Measurements from ENCODE around the gene IMMP2L.

IMMP2L gene

GRCh38 chr7:110646804-110647203 is 915.5 kb downstream of the IMMP2L start:
- no peak for DNase-seq (ENCODE audit: extremely low spot score)
- no peak for TF ChIP-seq ARNT (IDR thresholded peaks at IDR 0.05)
- TF ChIP-seq L3MBTL2 (conservative IDR thresholded peaks at IDR 0.05): no peak
- TF ChIP-seq HDGF (IDR thresholded peaks at IDR 0.05; ENCODE audit: borderline replicate concordance): no peak
- TF ChIP-seq TARDBP (IDR thresholded peaks at IDR 0.05): no peak
- TF ChIP-seq FOXA1 (IDR thresholded peaks at IDR 0.05): no peak
- no peak for TF ChIP-seq FOXM1 (IDR thresholded peaks at IDR 0.05; ENCODE audit: borderline replicate concordance)
- no peak for TF ChIP-seq ELF4 (IDR thresholded peaks at IDR 0.05)
- POLR2A ChIA-PET: no interaction called here
- CTCF ChIA-PET: no interaction called here

DNA sequence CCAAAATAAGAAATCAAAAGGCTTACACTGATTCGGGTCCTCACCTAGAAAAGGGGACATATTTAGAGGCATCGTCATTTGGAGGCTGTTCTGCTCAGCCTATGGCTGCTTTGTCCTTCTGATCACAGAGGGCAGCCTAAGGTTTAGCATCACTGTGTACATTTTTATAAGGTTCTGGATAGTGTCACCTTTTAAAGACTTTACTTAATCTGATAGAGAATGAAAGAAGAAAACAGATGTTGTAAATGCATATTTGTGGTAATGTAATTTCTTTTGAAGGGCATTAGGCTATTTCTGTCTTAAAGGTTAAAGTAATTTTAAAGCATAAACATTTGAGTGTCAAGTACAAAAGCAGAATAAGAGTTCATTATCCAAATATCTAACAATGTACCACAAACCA is 916.7 kb downstream of the IMMP2L start:
- no peak for TF ChIP-seq ARNT (IDR thresholded peaks at IDR 0.05)
- no peak for TF ChIP-seq FOXA1 (IDR thresholded peaks at IDR 0.05)
- TF ChIP-seq NFRKB (IDR thresholded peaks at IDR 0.05): no peak
- no peak for TF ChIP-seq SP1 (IDR thresholded peaks at IDR 0.05)
- TF ChIP-seq TARDBP (IDR thresholded peaks at IDR 0.05): no peak
- TF ChIP-seq HDGF (IDR thresholded peaks at IDR 0.05; ENCODE audit: borderline replicate concordance): no peak
- no peak for TF ChIP-seq FOXK2 (IDR thresholded peaks at IDR 0.05)
- TF ChIP-seq FOXM1 (IDR thresholded peaks at IDR 0.05; ENCODE audit: borderline replicate concordance): no peak
- TF ChIP-seq ZNF384 (IDR thresholded peaks at IDR 0.05): no peak
- DNase-seq (ENCODE audit: extremely low spot score): no peak
- POLR2A ChIA-PET: no interaction called here
- CTCF ChIA-PET: no interaction called here

DNA sequence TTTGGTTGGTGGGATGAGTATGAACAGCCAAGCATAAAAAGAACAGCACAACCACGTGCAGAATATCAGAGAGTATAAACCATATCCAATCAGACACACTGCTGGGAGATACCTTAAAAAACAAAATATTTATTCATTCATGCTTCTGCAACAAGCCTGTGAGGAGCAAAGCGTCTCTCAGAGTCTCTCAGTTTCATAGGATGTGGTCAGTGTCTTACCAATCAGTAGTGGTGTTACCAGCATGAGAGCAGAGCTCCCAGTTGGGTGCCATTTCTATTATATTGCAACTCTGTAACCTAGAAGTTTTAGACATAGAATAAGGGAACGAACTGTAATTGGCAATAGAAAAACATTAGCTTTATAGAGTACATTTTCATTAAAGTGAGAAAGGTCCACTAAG is 917.2 kb downstream of the IMMP2L start:
- POLR2A ChIA-PET: no interaction called here
- no peak for DNase-seq (ENCODE audit: extremely low spot score)
- CTCF ChIA-PET: no interaction called here
- TF ChIP-seq ZNF384 (IDR thresholded peaks at IDR 0.05): no peak
- TF ChIP-seq BHLHE40 (IDR thresholded peaks at IDR 0.05; ENCODE audit: borderline replicate concordance): no peak
- no peak for TF ChIP-seq ARNT (IDR thresholded peaks at IDR 0.05)
- no peak for TF ChIP-seq FOXA1 (IDR thresholded peaks at IDR 0.05)

- TF ChIP-seq TARDBP (IDR thresholded peaks at IDR 0.05) (no peak), ZNF384 (IDR thresholded peaks at IDR 0.05) (no peak), FOXK2 (IDR thresholded peaks at IDR 0.05) (no peak), SUZ12 (IDR thresholded peaks at IDR 0.05) (no peak), CTBP1 (IDR thresholded peaks at IDR 0.05; ENCODE audit: borderline replicate concordance) (no peak), BHLHE40 (IDR thresholded peaks at IDR 0.05; ENCODE audit: borderline replicate concordance) (no peak), SP1 (IDR thresholded peaks at IDR 0.05) (no peak)
- DNase-seq (ENCODE audit: extremely low spot score): no peak
- ChIA-PET CTCF (no interaction called here), POLR2A (no interaction called here)
These were observed 925.0 kb downstream of the IMMP2L start for GRCh38 chr7:110637252-110637651.

- TF ChIP-seq HDGF (IDR thresholded peaks at IDR 0.05; ENCODE audit: borderline replicate concordance) (no peak), BHLHE40 (IDR thresholded peaks at IDR 0.05; ENCODE audit: borderline replicate concordance) (no peak), ARNT (IDR thresholded peaks at IDR 0.05) (no peak), FOXA1 (IDR thresholded peaks at IDR 0.05) (no peak), PKNOX1 (IDR thresholded peaks at IDR 0.05) (no peak), SUZ12 (IDR thresholded peaks at IDR 0.05) (no peak), LEF1 (IDR thresholded peaks at IDR 0.05; ENCODE audit: borderline replicate concordance) (no peak), SP1 (IDR thresholded peaks at IDR 0.05) (no peak), ELF4 (IDR thresholded peaks at IDR 0.05) (no peak), FOXK2 (IDR thresholded peaks at IDR 0.05) (no peak), CTBP1 (IDR thresholded peaks at IDR 0.05; ENCODE audit: borderline replicate concordance) (no peak), NFRKB (IDR thresholded peaks at IDR 0.05) (no peak), TARDBP (IDR thresholded peaks at IDR 0.05) (no peak), FOXM1 (IDR thresholded peaks at IDR 0.05; ENCODE audit: borderline replicate concordance) (no peak), ZNF384 (IDR thresholded peaks at IDR 0.05) (no peak), L3MBTL2 (conservative IDR thresholded peaks at IDR 0.05) (no peak)
- DNase-seq (ENCODE audit: extremely low spot score): no peak
- CTCF ChIA-PET: no interaction called here
- POLR2A ChIA-PET: no interaction called here
These were observed 929.0 kb downstream of the IMMP2L start for GRCh38 chr7:110633313-110633712.

DNA sequence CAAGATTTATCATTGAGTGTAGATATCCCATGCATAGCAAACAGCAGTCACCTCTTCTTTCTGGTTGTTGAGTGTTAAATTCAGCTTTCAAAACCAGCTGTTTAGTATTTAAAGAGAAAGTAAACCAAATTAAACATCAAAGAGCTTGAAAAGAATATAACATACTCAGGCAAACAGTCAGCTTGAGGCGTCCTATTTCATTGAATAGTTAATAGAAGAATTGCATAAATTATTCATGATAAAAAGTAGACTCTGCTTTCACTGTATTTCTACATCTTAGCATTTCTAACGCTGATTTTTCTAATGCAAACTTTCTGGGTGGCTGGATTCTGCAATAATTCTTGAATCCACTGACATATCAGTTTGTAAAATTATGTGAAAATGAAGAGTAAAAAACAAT is 935.9 kb downstream of the IMMP2L start:
- ChIA-PET POLR2A (no interaction called here), CTCF (interaction anchor here (0.7 kb wide), 1 partner anchor 473 kb away, joined by 3 read pairs; no protein-coding TSS in a partner anchor)
- TF ChIP-seq FOXK2 (IDR thresholded peaks at IDR 0.05) (no peak), TARDBP (IDR thresholded peaks at IDR 0.05) (no peak), FOXA1 (IDR thresholded peaks at IDR 0.05) (no peak), ARNT (IDR thresholded peaks at IDR 0.05) (no peak), HDGF (IDR thresholded peaks at IDR 0.05; ENCODE audit: borderline replicate concordance) (no peak), PKNOX1 (IDR thresholded peaks at IDR 0.05) (no peak), LEF1 (IDR thresholded peaks at IDR 0.05; ENCODE audit: borderline replicate concordance) (no peak), L3MBTL2 (conservative IDR thresholded peaks at IDR 0.05) (no peak), SP1 (IDR thresholded peaks at IDR 0.05) (no peak), SUZ12 (IDR thresholded peaks at IDR 0.05) (no peak), CTBP1 (IDR thresholded peaks at IDR 0.05; ENCODE audit: borderline replicate concordance) (no peak), NFRKB (IDR thresholded peaks at IDR 0.05) (no peak), ZNF384 (IDR thresholded peaks at IDR 0.05) (no peak), ELF4 (IDR thresholded peaks at IDR 0.05) (no peak), BHLHE40 (IDR thresholded peaks at IDR 0.05; ENCODE audit: borderline replicate concordance) (no peak), FOXM1 (IDR thresholded peaks at IDR 0.05; ENCODE audit: borderline replicate concordance) (no peak)
- DNase-seq (ENCODE audit: extremely low spot score): no peak

DNA sequence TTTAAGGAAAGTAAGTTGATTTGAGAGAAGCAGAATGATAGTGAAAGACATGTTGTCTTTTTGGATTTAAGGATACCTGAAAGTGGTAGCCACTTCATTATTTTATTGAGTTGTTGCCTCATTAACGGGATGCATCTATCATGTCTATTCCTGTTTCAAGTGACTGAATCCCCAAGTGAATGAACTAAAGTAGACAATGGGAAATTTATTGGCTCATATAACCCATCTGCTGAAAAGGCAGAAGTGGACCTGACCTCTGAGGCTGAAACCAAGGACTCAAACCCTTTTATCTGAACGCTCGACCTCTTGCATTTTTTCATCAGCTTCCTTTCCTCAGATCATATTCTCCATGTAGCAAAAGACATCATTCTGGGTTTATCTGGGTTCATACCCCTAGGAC is 937.0 kb downstream of the IMMP2L start:
- ChIA-PET POLR2A (no interaction called here), CTCF (no interaction called here)
- TF ChIP-seq ELF4 (IDR thresholded peaks at IDR 0.05): no peak
- no peak for TF ChIP-seq FOXA1 (IDR thresholded peaks at IDR 0.05)
- TF ChIP-seq L3MBTL2 (conservative IDR thresholded peaks at IDR 0.05): no peak
- no peak for TF ChIP-seq NFRKB (IDR thresholded peaks at IDR 0.05)
- no peak for TF ChIP-seq BHLHE40 (IDR thresholded peaks at IDR 0.05; ENCODE audit: borderline replicate concordance)
- TF ChIP-seq ZNF384 (IDR thresholded peaks at IDR 0.05): no peak
- no peak for TF ChIP-seq TARDBP (IDR thresholded peaks at IDR 0.05)
- no peak for TF ChIP-seq CTBP1 (IDR thresholded peaks at IDR 0.05; ENCODE audit: borderline replicate concordance)
- TF ChIP-seq ARNT (IDR thresholded peaks at IDR 0.05): no peak
- TF ChIP-seq FOXK2 (IDR thresholded peaks at IDR 0.05): no peak
- no peak for TF ChIP-seq FOXM1 (IDR thresholded peaks at IDR 0.05; ENCODE audit: borderline replicate concordance)
- TF ChIP-seq SP1 (IDR thresholded peaks at IDR 0.05): no peak
- TF ChIP-seq PKNOX1 (IDR thresholded peaks at IDR 0.05): no peak
- TF ChIP-seq SUZ12 (IDR thresholded peaks at IDR 0.05): no peak
- no peak for TF ChIP-seq LEF1 (IDR thresholded peaks at IDR 0.05; ENCODE audit: borderline replicate concordance)
- TF ChIP-seq HDGF (IDR thresholded peaks at IDR 0.05; ENCODE audit: borderline replicate concordance): no peak
- no peak for DNase-seq (ENCODE audit: extremely low spot score)
